BLaER1 (cell line): ENCODE results near the gene RSPRY1.

Source experiments
- H3K27ac ChIP-seq: shearing (Covaris generic); formaldehyde crosslinking; 2 replicates; pipeline ENCODE4 v1.8.1; 2022
- H3K27me3 ChIP-seq: shearing (Covaris generic); formaldehyde crosslinking; 2 replicates; pipeline ENCODE4 v1.8.1; 2022
- H3K36me3 ChIP-seq: shearing (Covaris generic); formaldehyde crosslinking; 2 replicates; pipeline ENCODE4 v1.8.1; 2022
- H3K4me1 ChIP-seq: shearing (Covaris generic); formaldehyde crosslinking; 2 replicates; pipeline ENCODE4 v1.8.1; 2022
- H3K4me2 ChIP-seq: shearing (Covaris generic); formaldehyde crosslinking; 2 replicates; pipeline ENCODE4 v1.8.1; 2022
- H3K4me3 ChIP-seq: shearing (Covaris generic); formaldehyde crosslinking; 2 replicates; pipeline ENCODE4 v1.8.1; 2022
- H3K9ac ChIP-seq: shearing (Covaris generic); formaldehyde crosslinking; 2 replicates; pipeline ENCODE4 v1.8.1; 2022
- H3K9me3 ChIP-seq: shearing (Covaris generic); formaldehyde crosslinking; 2 replicates; pipeline ENCODE4 v1.8.1; 2022
- H4K20me1 ChIP-seq: shearing (Covaris generic); formaldehyde crosslinking; 2 replicates; pipeline ENCODE4 v1.8.1; 2022
- Cebpa-rat ChIP-seq: shearing (Covaris generic); IDR thresholded peaks from 2 replicates; pipeline ENCODE4 v1.8.1; 2022

RSPRY1 gene

DNA sequence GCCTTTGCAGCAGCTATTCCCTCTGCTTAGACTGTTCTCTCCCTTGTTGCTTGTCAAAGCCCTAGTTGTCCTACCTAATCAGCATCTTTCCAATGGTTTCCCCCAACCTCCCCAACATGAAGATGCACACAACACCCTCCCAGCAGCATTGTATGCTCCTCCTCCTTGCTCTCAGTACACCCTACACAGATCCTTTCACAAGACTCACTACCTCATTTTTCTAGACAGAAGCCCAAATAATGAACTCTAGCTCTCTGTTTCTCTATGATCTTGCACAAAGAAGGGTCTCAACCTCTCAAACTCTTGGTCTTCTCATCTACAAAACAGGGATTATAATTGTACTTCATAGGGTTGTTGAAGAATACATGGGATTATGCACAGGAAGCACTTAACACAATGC lies 19.7 kb upstream of the RSPRY1 start:
- Histone ChIP-seq H3K27me3 (no peaks in the 10 kb centered on the region), H4K20me1 (no peaks in the 10 kb centered on the region), H3K9ac (peak overlapping the region; percentile 18; the same call in 1 of the 2 replicates), H3K27ac (peak overlapping the region; percentile 39; the same call in 1 of the 2 replicates), H3K4me3 (no peak overlapping the region), H3K4me2 (peak overlapping the region; percentile 70), H3K36me3 (peaks cover 84% of the 10 kb centered on the region), H3K9me3 (no peaks in the 10 kb centered on the region), H3K4me1 (peaks cover 29% of the 10 kb centered on the region)
- no peak for TF ChIP-seq Cebpa-rat

DNA sequence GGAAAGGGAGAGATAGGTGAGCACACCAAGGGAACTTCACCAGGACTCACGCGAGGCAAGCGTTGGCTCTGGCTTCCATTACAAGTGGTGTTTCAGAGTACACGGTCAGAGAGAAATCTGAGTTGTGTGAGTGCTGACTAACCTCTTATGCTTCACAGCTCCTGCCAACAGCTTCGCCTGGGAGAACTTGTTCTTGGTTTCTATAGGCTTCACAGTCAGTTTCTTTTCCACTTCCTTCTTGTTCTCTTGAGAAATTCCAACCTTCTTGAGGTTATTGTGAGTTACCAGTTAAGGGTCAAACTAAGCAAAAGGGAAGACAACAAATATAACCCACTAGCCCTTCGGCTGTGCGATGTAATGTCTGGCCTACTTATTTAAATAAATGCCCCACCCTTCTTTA lies 19.2 kb upstream of the RSPRY1 start:
- Histone ChIP-seq H3K4me3 (no peak overlapping the region), H4K20me1 (no peaks in the 10 kb centered on the region), H3K27ac (peak overlapping the region; percentile 39; the same call in 1 of the 2 replicates), H3K9me3 (no peaks in the 10 kb centered on the region), H3K9ac (peak overlapping the region; percentile 18; the same call in 1 of the 2 replicates), H3K27me3 (no peaks in the 10 kb centered on the region), H3K4me1 (peaks cover 27% of the 10 kb centered on the region), H3K36me3 (peaks cover 84% of the 10 kb centered on the region), H3K4me2 (peak overlapping the region; percentile 70)
- TF ChIP-seq Cebpa-rat = no peak

DNA sequence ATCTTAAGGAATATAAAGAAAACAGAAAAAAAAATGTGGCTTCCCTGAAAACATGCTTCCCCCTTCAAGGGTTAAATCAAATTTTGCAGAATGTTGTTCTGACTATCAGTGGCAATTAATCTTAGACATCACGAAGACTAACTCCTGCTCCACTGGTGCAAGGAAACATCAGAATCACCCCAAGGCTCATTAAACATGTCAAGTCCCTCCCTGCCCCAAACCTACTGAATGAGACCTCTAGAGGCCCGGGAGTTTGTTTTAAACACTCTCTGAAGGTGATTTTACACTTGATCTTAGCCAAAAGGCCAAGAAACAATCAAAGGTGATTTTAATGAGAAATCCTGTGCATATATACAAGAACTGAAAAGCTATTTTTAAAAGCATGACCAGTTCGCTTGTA lies 18.6 kb upstream of the RSPRY1 start:
- Histone ChIP-seq H3K27me3 (no peaks in the 10 kb centered on the region), H4K20me1 (no peaks in the 10 kb centered on the region), H3K36me3 (peaks cover 84% of the 10 kb centered on the region), H3K9me3 (no peaks in the 10 kb centered on the region), H3K27ac (peak overlapping the region; percentile 11; the same call in 1 of the 2 replicates), H3K4me3 (no peak overlapping the region), H3K4me2 (peak overlapping the region; percentile 70), H3K4me1 (peaks cover 27% of the 10 kb centered on the region), H3K9ac (peak overlapping the region; percentile 18; the same call in 1 of the 2 replicates)
- TF ChIP-seq Cebpa-rat = no peak

DNA sequence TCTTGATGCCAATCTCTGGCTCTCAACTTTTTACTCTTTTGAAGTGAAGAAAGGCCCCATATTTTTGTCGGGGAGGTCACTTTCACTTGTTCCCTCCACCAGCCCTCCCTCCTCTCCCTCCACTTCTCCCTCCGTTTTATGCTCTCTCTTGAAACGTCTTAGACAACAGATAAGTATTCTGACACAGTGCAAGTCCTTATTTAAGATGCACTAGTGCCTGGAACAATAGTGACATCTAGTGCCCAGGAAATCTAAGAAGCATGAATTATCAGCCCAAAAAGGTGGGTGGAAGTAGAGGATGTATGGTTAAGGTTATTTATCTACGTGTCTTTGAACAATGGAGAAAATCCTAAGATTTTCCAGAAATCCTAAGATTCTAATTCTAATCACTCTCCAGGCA lies 18.2 kb upstream of the RSPRY1 start:
- Histone ChIP-seq H3K4me2 (peak overlapping the region; percentile 70), H4K20me1 (no peaks in the 10 kb centered on the region), H3K27me3 (no peaks in the 10 kb centered on the region), H3K36me3 (peaks cover 84% of the 10 kb centered on the region), H3K4me3 (no peak overlapping the region), H3K9ac (0 out of 2 replicates have a peak overlapping the region, but pooled peaks have one; percentile 18), H3K4me1 (peaks cover 27% of the 10 kb centered on the region), H3K9me3 (no peaks in the 10 kb centered on the region), H3K27ac (peak overlapping the region; percentile 11; the same call in 1 of the 2 replicates)
- TF ChIP-seq Cebpa-rat = no peak

DNA sequence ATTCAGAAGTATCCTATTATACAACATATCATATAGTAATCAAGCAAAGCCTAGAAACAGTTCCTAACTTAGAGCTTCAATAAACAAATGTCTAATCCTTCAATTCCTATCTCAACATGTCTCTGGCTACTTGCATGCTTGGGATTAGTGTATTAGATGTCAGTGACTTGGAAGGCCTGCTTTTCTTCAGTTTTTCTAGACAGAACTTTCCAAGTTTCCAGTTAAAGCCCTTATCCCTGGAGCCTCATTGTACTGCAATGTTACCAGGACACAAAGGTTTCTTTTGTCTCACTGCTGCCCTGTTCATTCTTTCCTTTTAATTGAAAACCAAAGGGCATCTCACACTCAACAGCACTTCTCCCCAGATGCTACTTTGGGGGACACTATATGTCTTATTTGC lies 16.8 kb upstream of the RSPRY1 start:
- peaks cover 82% of the 10 kb centered on the region for H3K36me3 ChIP-seq

DNA sequence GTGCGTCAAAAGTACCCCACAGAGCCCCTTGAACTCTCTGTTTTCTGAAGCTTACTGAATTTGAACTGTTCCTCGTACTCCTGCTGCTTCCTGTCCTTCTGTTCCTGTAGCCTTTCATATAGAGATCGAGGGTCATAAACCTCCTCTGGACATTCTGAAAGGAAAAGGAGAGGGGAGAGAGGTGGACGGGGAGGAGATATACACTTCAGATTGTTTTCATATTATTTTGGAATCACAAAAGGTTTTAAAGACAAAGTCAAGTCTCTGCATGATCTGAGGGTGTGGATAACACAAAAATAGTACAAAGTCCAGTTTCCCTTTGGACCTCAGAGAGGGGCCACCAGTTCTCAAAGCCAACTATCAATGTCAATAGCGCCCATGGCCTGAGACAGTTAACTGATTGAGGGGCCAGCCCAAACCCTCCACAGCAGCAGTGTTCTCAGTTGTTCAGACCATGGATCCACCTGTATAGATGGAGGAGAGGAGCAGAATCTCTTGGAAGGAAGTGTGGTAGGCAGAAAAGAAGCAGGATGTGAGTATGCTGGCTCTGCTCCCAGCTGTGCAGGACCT lies 13.3 kb upstream of the RSPRY1 start:
- TF ChIP-seq Cebpa-rat = no peak
- Histone ChIP-seq H3K9me3 (no peaks in the 10 kb centered on the region), H3K27ac (no peak overlapping the region), H3K4me2 (no peak overlapping the region), H3K9ac (no peak overlapping the region), H4K20me1 (peaks cover 6% of the 10 kb centered on the region; the same call in 1 of the 2 replicates), H3K36me3 (peaks cover 71% of the 10 kb centered on the region), H3K4me3 (no peak overlapping the region), H3K27me3 (no peaks in the 10 kb centered on the region), H3K4me1 (peaks cover 2% of the 10 kb centered on the region)

More for the DNA sequence above, 16.8 kb upstream of the RSPRY1 start:
- H3K9me3 ChIP-seq = no peaks in the 10 kb centered on the region
- H3K27me3 ChIP-seq = no peaks in the 10 kb centered on the region
- H3K4me2 ChIP-seq = no peak overlapping the region
- H4K20me1 ChIP-seq = no peaks in the 10 kb centered on the region
- H3K4me1 ChIP-seq = peaks cover 27% of the 10 kb centered on the region
- H3K9ac ChIP-seq = no peak overlapping the region
- no peak overlapping the region for H3K4me3 ChIP-seq
- no peak overlapping the region for H3K27ac ChIP-seq
- TF ChIP-seq Cebpa-rat = no peak

DNA sequence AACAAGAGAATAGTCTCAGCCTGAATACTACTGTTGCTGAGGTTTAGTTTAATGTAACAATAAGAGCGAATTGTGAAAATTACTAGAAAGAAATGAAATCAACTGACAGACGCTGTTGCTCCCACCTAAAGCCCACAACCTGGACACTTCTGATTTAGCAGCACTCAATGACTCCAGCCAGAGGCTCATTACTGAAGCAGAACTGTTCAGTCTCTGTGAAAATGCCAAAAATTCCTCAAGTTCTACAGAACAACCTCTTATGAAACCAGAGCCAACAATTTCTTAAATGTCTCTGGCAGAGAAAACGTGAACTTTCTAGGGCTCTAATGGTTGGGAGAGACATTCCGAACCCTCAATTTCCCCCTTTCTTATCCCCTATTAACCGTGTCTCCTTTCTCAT lies 10.2 kb upstream of the RSPRY1 start:
- no peak for TF ChIP-seq Cebpa-rat
- Histone ChIP-seq H3K4me2 (no peak overlapping the region), H3K36me3 (peaks cover 67% of the 10 kb centered on the region), H3K27ac (no peak overlapping the region), H4K20me1 (peaks cover 35% of the 10 kb centered on the region), H3K4me1 (no peaks in the 10 kb centered on the region), H3K4me3 (no peak overlapping the region), H3K27me3 (no peaks in the 10 kb centered on the region), H3K9me3 (no peaks in the 10 kb centered on the region), H3K9ac (no peak overlapping the region)

DNA sequence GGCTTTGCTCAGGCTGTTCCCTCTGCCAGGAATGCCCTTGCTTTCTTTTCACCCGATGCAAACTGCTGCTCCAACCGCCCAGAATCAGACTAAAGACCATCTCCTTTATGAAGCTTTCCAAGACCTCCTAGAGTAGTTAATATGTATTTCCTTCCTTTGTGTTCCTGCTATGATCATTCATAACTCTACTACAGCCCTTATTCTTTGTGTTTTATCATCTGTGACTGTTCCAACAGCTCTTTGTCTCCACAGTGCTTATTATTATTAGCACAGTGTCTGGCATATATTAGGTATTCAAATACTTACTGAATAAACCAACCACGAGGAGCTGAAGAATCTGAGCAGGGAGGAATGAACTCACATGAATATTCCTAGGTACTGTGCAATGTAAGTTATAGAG lies 7.9 kb upstream of the RSPRY1 start:
- H3K4me1 ChIP-seq = 0 out of 2 replicates have a peak, but pooled peaks cover under 1% of the 10 kb centered on the region
- H3K9me3 ChIP-seq = no peaks in the 10 kb centered on the region
- TF ChIP-seq Cebpa-rat = no peak
- peaks cover 49% of the 10 kb centered on the region for H3K36me3 ChIP-seq
- no peaks in the 10 kb centered on the region for H3K27me3 ChIP-seq
- H4K20me1 ChIP-seq = peaks cover 47% of the 10 kb centered on the region
- no peak overlapping the region for H3K27ac ChIP-seq
- H3K4me3 ChIP-seq = no peak overlapping the region
- H3K9ac ChIP-seq = no peak overlapping the region
- no peak overlapping the region for H3K4me2 ChIP-seq

DNA sequence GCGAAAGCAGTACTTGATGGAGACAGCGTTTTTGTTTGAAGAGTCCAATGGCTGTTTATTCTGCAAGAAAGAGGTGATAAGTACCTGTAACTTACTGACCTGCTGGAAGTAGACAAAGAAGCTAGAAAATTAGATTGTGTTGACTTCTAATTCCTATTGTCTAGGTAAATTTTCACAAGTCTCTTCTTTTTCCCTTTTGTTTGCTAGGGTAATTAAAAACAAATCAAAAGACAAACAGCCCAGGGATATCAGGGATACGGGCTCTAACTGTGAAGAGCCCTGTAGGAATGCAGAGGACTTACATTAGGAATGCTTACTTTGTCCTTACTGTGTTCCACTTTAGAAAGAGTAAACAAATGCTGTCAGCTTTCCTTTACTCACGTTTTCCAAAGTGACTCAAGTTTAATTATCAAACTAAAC lies 7.3 kb upstream of the RSPRY1 start:
- no peak overlapping the region for H3K4me3 ChIP-seq
- H3K4me2 ChIP-seq = no peak overlapping the region
- peaks cover 6% of the 10 kb centered on the region; the same call in 1 of the 2 replicates for H3K4me1 ChIP-seq
- H3K9ac ChIP-seq = no peak overlapping the region; the same call in 1 of the 2 replicates
- H4K20me1 ChIP-seq = peaks cover 47% of the 10 kb centered on the region
- H3K9me3 ChIP-seq = no peaks in the 10 kb centered on the region
- H3K27me3 ChIP-seq = no peaks in the 10 kb centered on the region
- peaks cover 43% of the 10 kb centered on the region for H3K36me3 ChIP-seq
- TF ChIP-seq Cebpa-rat = no peak
- H3K27ac ChIP-seq = no peak overlapping the region

DNA sequence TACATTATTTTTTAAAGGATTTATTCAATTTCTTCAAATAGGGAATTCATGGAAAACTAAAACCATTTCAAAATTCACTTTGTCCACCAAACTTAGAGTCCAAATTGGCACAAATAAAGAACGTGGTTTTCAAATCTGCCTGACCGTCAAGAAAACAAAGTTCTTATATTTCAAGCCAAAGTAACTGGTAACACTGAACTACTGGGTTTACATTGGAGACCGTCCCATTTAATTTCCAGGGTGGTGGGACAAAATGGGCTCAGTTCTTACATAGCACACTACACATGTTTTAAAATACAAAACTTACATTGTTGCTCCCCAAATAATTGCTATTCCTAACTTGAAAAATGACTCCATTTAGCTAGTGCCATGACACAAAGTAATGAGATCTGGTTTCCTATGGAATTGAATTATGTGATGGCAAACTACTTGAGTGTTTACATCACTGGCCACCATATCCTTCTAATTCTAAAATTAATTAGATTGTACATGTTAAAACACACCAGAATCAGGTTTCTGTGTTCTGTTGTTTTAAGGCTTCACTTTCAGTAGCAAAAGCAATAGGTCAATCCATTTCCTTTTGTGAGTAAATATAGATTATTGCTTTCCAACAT lies 6.8 kb upstream of the RSPRY1 start:
- peaks cover 40% of the 10 kb centered on the region for H3K36me3 ChIP-seq
- H3K4me3 ChIP-seq = no peak overlapping the region
- H4K20me1 ChIP-seq = peaks cover 47% of the 10 kb centered on the region
- H3K9ac ChIP-seq = no peak overlapping the region
- H3K4me1 ChIP-seq = peaks cover 12% of the 10 kb centered on the region
- H3K4me2 ChIP-seq = no peak overlapping the region
- TF ChIP-seq Cebpa-rat = no peak
- H3K9me3 ChIP-seq = no peaks in the 10 kb centered on the region
- no peak overlapping the region for H3K27ac ChIP-seq
- H3K27me3 ChIP-seq = no peaks in the 10 kb centered on the region
